NCI-H2196 (cell line): ENCODE measurements around the gene ZXDC.

Experiments
- DNase-seq: peaks from one replicate; lab custom pipeline; 2025; ENCODE audit not compliant: unreplicated experiment; lab: John Stamatoyannopoulos, UW

Gene ZXDC

GRCh38 chr3:126474498-126475412 lies 936 bp downstream of the ZXDC start:
- no peak for DNase-seq

- DNase-seq: no peak
These were observed 2.2 kb downstream of the ZXDC start for GRCh38 chr3:126473292-126474168.

GRCh38 chr3:126472277-126473006 lies 3.2 kb downstream of the ZXDC start:
- peak; percentile 83 for DNase-seq

- DNase-seq: no peak
These were observed 6.2 kb downstream of the ZXDC start for GRCh38 chr3:126469479-126469878.

GRCh38 chr3:126468028-126468891 lies 7.4 kb downstream of the ZXDC start:
- no peak for DNase-seq

GRCh38 chr3:126467611-126467955 lies 8.1 kb downstream of the ZXDC start:
- DNase-seq: no peak

- peak; percentile 45 for DNase-seq
These were observed 8.6 kb downstream of the ZXDC start for GRCh38 chr3:126466886-126467610.

- no peak for DNase-seq
These were observed 9.7 kb downstream of the ZXDC start for GRCh38 chr3:126465928-126466544.

- DNase-seq: no peak
These were observed 10.7 kb downstream of the ZXDC start for GRCh38 chr3:126464997-126465396.

GRCh38 chr3:126464494-126464893 lies 11.2 kb downstream of the ZXDC start:
- no peak for DNase-seq

GRCh38 chr3:126464093-126464492 lies 11.6 kb downstream of the ZXDC start:
- DNase-seq: no peak

GRCh38 chr3:126463521-126463920 lies 12.2 kb downstream of the ZXDC start:
- no peak for DNase-seq

GRCh38 chr3:126461450-126462070 lies 14.1 kb downstream of the ZXDC start:
- DNase-seq: no peak

GRCh38 chr3:126460381-126460780 lies 15.3 kb downstream of the ZXDC start:
- no peak for DNase-seq

- DNase-seq: no peak
These were observed 15.9 kb downstream of the ZXDC start for GRCh38 chr3:126459763-126460127.

- no peak for DNase-seq
These were observed 16.5 kb downstream of the ZXDC start for GRCh38 chr3:126459111-126459762.

- DNase-seq: no peak
These were observed 18.8 kb downstream of the ZXDC start for GRCh38 chr3:126456766-126457388.

GRCh38 chr3:126456211-126456610 lies 19.5 kb downstream of the ZXDC start:
- DNase-seq: no peak
